Activated CD4-positive, alpha-beta T cell treated with anti-CD3 and anti-CD28 coated beads, Interleukin-2, amount 50 U/mL, for 48 hours (primary cell): ENCODE measurements around the gene DALRD3.
A peak's percentile ranks its signal among the peaks of the same experiment; 100 is the strongest.
"Not testable (repeated sequence)": the region's sequence is repeated elsewhere in the genome, so short reads cannot be mapped to it uniquely, and the experiment has no call there.

Experiments
- DNase-seq, 2 experiments: peaks; one replicate each; pipeline ENCODE4 v3.0.0-alpha.2; 2020

The DALRD3 gene

DNA sequence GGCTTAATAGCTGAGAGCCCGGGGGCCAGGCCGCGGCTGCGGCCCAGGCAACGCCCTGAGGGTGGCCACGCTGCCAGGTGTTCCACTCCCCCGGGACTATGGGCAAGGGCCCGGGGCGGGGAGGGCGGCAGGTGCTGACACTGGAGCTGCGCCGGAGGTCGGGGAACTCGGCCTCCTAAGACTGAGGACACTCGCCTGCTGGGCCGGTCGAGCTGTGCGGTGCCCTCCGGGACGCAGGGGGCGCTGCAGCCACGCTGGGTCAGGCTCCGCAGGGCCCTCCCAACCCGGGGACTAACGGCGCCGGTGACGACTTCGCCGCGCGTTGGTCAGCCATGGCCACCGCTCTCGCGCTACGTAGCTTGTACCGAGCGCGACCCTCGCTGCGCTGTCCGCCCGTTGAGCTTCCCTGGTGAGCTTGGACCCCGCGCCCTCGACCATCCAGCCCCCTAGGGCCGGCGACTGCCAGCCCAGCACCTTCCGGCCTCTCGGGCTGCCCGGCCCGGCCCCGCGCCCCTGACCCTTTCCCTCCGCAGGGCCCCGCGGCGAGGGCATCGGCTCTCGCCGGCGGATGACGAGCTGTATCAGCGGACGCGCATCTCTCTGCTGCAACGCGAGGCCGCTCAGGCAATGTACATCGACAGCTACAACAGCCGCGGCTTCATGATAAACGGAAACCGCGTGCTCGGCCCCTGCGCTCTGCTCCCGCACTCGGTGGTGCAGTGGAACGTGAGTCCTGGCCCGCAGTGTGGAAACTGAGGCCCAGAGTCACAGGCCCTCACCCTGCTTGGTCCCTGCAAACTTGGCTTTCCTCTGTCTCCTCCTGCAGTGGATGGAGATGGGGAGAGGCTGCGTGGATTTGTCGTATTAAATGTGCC, 3.7 kb upstream of the DALRD3 start, which contains the start of gene NDUFAF3:
TSS of gene NDUFAF3 (plus strand) at position 309 of the 875 bp plus-strand sequence. CDS start at position 333, 24 bp downstream.
- peak; percentile 93 to 95 for DNase-seq

GRCh38 chr3:49021213-49021812, 2.9 kb upstream of the DALRD3 start:
- peak; percentile 99 to 100 for DNase-seq

GRCh38 chr3:49020330-49021212, 2.2 kb upstream of the DALRD3 start:
- DNase-seq = peak in 1 of 2 experiments; percentile 48

GRCh38 chr3:49019941-49020329, 1.6 kb upstream of the DALRD3 start:
- DNase-seq = no peak

- no peak for DNase-seq
Measured at GRCh38 chr3:49018707-49019006, 277 bp upstream of the DALRD3 start.

DNA sequence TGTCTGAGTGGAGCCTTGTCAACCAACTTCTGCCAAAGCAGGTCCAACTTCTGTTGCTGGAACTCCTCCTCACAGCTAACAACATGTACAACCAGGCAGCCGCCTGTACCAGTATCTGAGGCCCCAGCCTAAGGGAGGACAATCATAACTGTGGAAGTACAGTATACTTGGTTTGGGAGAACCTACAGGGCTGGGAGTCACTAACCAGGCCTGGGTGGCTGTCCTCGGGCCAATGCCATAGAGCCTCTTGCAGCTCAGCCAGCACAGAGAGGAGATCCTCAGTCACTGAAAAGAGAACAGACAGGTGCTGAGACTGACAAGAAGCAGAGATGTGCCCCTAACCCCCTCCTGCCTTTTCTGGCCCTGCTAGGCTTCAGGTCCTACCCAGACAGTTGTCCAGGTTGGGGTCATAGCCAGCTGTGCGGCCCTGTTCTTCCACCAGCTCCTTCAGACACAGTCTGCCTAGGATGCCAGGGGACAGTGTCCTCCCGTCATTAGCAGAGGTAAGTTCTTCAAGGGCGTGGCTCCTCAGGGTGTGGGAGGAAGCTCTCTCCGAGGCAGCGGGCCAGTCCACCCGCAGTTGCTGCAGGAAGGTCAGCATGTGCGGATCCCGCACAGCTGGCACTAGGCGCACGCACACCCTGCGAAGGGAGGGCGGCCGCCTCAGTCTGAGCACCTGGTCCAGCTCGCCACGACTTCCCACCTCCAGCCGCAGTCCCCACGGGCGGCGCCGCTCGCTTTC, 980 bp downstream of the DALRD3 start:
- peak in 1 of 2 experiments; percentile 33 for DNase-seq

DNA sequence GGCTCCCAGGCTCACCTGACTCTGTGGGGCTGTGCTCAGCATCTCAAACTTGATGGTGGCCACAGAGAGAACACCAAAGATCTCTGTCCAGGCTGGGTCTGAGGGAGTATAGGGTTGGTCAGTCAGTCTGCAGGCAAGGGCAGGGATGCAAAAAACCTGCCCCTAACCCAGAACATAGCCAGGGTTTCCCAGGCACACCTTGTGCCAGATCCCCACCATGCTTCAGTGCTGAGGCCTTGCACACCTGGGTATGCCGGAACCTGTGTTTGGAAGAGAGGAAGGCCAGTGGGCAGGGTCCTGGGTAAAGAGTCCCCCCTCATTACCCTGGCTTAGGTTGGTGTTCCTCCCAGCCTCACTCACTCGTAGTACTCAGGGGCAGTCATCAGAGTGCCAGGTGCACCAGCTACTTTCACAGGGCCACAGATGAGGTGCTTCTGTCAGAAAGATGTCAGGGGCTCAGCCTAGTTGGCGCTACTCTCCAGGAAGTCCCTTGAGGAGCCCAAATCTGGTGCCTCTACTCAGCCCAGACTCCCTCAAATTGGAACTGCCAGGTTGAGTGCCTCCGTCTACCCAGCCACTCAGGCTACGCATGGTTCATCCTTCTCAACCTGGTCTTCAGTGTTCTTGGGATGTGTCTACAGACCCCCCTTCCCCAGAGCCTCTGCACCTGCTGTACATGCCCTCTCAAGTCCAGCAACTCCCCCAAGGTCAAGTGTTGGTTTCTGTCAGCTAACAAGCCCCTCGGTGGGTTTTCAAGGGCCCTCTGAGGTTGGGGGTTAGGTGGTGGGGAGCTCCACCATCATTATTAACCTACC, 1.8 kb downstream of the DALRD3 start:
- no peak for DNase-seq

- no peak for DNase-seq
Measured at GRCh38 chr3:49015765-49016164, 2.6 kb downstream of the DALRD3 start.

GRCh38 chr3:49015072-49015471, 3.3 kb downstream of the DALRD3 start:
- DNase-seq = no peak

GRCh38 chr3:49013738-49014660, 4.4 kb downstream of the DALRD3 start:
- peak; percentile 57 to 63 for DNase-seq

DNA sequence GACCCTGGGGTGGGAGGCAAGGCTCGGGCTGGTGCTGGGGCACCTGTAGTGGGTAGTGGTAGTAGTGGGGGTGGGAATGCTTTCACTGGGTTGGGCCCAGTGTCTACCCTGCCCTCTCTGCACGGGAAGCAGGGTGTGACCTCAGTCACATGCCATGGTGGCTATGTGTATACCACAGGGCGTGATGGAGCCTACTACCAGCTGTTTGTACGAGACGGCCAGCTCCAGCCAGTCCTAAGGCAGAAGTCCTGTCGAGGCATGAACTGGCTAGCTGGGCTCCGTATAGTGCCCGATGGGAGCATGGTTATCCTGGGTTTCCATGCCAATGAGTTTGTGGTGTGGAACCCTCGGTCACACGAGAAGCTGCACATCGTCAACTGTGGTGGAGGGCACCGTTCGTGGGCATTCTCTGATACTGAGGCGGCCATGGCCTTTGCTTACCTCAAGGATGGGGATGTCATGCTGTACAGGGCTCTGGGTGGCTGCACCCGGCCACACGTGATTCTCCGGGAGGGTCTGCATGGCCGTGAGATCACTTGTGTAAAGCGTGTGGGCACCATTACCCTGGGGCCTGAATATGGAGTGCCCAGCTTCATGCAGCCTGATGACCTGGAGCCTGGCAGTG, 5.2 kb downstream of the DALRD3 start:
- DNase-seq = no peak

DNA sequence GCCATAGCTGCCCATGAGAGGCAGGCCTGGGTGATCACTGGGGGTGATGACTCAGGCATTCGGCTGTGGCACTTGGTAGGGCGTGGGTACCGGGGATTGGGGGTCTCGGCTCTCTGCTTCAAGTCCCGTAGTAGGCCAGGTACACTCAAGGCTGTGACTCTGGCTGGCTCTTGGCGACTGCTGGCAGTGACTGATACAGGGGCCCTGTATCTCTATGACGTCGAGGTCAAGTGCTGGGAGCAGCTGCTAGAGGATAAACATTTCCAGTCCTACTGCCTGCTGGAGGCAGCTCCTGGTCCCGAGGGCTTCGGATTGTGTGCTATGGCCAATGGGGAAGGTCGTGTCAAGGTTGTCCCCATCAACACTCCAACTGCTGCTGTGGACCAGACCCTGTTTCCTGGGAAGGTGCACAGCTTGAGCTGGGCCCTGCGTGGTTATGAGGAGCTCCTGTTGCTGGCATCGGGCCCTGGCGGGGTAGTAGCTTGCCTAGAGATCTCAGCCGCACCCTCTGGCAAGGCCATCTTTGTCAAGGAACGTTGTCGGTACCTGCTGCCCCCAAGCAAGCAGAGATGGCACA, 5.9 kb downstream of the DALRD3 start:
- no peak for DNase-seq

- DNase-seq = no peak
Measured at GRCh38 chr3:49009396-49009795, 9.0 kb downstream of the DALRD3 start.

GRCh38 chr3:49008627-49009026, 9.8 kb downstream of the DALRD3 start:
- DNase-seq = not testable (repeated sequence)

DNA sequence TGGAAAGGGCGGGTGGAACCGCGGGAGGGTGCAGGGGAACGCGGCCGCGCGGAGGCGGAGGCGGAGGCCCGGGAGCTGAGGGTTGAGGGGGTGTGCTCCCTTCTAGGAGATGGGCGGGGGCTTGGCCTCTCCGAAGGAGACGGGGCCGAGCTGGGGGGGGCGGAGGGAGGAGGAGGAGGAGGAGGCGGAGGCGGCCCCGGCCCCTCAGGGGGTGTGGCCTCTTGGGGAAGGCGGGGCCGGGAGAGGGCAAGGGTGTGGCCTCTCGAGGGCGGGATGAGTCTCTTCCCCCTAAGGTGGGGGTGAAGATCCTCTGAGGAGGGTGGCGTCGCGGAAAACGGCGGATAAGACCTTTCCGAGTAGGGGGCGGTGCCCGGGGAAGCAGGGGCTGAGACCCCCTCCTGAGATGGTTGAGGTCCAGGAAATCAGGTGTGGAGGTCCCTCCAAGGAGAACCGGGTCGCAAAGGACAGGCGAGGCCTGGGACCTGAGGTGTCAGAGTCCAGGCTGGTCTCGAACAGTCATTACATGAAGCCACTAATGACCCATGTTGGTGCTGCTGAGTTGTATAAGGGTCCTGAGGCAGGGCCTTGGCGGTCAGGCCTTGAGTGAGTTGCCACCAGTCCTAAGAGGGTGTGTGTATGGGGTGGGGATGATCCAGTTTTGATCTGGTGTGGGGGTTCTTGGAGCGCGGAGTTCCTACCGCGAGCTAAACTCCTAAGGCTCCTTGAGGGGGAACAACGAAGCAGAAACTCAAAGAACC, 10.4 kb downstream of the DALRD3 start:
- peak; percentile 89 to 90 for DNase-seq

DNA sequence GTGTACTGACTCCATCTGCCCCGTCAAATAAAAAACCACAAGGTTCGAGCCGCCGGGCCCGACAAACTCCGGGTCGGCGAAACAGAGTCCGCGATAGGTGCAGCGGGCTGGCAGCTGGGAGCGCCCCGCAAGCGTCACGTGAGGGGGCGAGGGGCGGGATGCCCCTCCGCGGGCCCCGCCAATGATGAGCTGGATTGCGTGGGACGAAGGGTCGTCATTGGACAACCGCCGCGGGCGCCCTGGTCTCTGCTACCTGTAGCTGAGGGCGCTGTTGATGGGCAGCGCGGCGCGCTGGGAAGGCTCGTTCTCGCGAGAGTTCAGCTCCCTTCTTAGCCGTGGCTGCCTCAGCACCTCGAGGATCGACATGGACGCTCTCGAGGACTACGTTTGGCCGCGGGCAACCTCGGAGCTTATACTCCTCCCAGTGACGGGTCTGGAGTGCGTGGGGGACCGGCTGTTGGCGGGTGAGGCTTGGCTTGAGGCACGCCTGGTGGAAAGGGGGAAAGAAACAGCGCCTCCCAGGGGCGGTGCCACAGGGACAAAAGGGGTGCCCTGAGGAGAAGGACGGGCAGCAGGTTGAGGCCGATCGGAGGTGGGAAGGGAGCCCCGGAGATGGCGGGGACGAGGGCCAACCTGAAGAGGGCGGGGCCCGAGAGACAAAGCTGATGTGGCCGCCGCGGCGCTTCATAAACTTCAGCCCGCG, 11.2 kb downstream of the DALRD3 start, which contains the start of gene WDR6:
TSS of gene WDR6 (plus strand) at position 324 of the 703 bp plus-strand sequence. CDS start at position 365, 41 bp downstream.
- peak; percentile 97 to 98 for DNase-seq

DNA sequence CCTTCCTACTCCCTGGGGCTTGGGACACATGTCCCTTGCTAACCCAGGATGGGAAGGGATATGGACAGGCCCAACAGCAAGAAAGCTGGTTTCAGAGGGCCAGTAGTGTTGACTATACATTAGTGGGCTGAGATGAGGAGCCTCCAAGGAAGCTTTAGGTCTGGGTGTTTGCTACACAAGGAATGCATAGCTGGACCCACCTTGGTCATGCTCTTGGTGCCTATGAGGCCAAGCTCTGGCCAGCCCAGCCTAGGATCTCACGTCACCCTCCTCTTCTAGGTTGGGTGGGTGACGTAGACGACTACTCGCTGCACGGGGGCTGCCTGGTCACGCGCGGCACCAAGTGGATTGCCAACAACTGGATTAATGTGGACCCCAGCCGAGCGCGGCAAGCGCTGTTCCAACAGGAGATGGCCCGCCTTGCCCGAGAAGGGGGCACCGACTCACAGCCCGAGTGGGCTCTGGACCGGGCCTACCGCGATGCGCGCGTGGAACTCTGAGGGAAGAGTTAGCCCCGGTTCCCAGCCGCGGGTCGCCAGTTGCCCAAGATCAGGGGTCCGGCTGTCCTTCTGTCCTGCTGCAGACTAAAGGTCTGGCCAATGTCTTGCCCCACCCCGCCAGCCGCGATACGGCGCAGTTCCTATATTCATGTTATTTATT, 11.8 kb downstream of the DALRD3 start:
- no peak for DNase-seq

GRCh38 chr3:49005998-49006397, 12.4 kb downstream of the DALRD3 start:
- no peak for DNase-seq
